Measurements from ENCODE around the gene SYNE1.

DNA sequence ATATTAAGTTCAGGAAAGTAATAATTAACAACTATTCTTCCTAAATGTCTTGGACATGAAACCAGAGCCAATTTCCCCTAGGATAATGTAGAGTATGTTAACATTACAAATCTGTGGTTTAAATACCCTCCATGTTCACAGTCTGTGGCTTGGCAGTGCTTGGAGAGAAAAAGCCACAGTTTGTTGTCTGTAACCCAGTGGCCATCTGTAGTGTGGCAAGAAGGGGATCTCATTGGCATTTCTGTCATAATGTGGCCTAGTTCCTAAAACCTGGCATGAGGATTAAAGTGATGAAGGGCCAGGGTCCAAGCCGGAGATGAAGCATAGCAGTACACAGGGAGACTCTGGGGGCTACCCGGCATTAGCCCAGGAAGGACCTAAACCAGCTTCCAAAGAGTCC is 31.2 kb downstream of the SYNE1 start:
- TF ChIP-seq NBN (IDR thresholded peaks at IDR 0.05) (no peak), MTA2 (IDR thresholded peaks at IDR 0.05; ENCODE audit: low read depth) (no peak), ZBTB33 (IDR thresholded peaks at IDR 0.05) (no peak), EZH2 (IDR thresholded peaks at IDR 0.05; ENCODE audit: borderline replicate concordance, control insufficient read depth, low read depth, low read length) (no peak)
